Measurements from ENCODE around the gene MEGF9.

Gene MEGF9

GRCh38 chr9:120652934-120653333 is 61.3 kb downstream of the MEGF9 start:
- no peak for DNase-seq (ENCODE audit: low read depth in 1 of 2, low spot score in 1 of 2)
- no peaks in the 10 kb centered on the region for H3K27me3 ChIP-seq (ENCODE audit: insufficient read depth, poor library complexity, severe bottlenecking)
- no peak overlapping the region for H3K4me3 ChIP-seq (replicated peaks; ENCODE audit: insufficient read depth, low read length)
- no peak for TF ChIP-seq POLR2AphosphoS5 (IDR thresholded peaks at IDR 0.05; ENCODE audit: low read depth)
- TF ChIP-seq CTCF (IDR thresholded peaks at IDR 0.05; ENCODE audit: insufficient read depth, low read length) = no peak
- TF ChIP-seq SPI1 (IDR thresholded peaks at IDR 0.05; ENCODE audit: borderline replicate concordance, low read depth) = no peak
- no peak for TF ChIP-seq REST (IDR thresholded peaks at IDR 0.05; ENCODE audit: insufficient replicate concordance, low read depth)
- TF ChIP-seq GABPA (IDR thresholded peaks at IDR 0.05; ENCODE audit: low read depth) = no peak
- no peak overlapping the region for H3K27ac ChIP-seq (replicated peaks)

GRCh38 chr9:120650352-120650751 is 63.9 kb downstream of the MEGF9 start:
- Histone ChIP-seq H3K27ac (replicated peaks) (no peak overlapping the region), H3K4me3 (replicated peaks; ENCODE audit: insufficient read depth, low read length) (no peak overlapping the region), H3K27me3 (ENCODE audit: insufficient read depth, poor library complexity, severe bottlenecking) (no peaks in the 10 kb centered on the region)
- TF ChIP-seq REST (IDR thresholded peaks at IDR 0.05; ENCODE audit: insufficient replicate concordance, low read depth) = no peak
- TF ChIP-seq SPI1 (IDR thresholded peaks at IDR 0.05; ENCODE audit: borderline replicate concordance, low read depth) = peak; percentile 50; the same call in 1 of the 2 replicates
- peak in 1 of 2 experiments; percentile 60 for DNase-seq (ENCODE audit: low read depth in 1 of 2, low spot score in 1 of 2)

GRCh38 chr9:120648581-120649197 is 65.6 kb downstream of the MEGF9 start:
- TF ChIP-seq GABPA (IDR thresholded peaks at IDR 0.05; ENCODE audit: low read depth) = no peak
- Histone ChIP-seq H3K27me3 (ENCODE audit: insufficient read depth, poor library complexity, severe bottlenecking) (no peaks in the 10 kb centered on the region), H3K27ac (replicated peaks) (no peak overlapping the region), H3K4me3 (replicated peaks; ENCODE audit: insufficient read depth, low read length) (no peak overlapping the region)
- DNase-seq (ENCODE audit: low read depth in 1 of 2, low spot score in 1 of 2) = no peak

- no peak overlapping the region for H3K27ac ChIP-seq (replicated peaks)
- no peak for DNase-seq (ENCODE audit: low read depth in 1 of 2, low spot score in 1 of 2)
- TF ChIP-seq CTCF (IDR thresholded peaks at IDR 0.05; ENCODE audit: insufficient read depth, low read length) (no peak), SPI1 (IDR thresholded peaks at IDR 0.05; ENCODE audit: borderline replicate concordance, low read depth) (no peak), GABPA (IDR thresholded peaks at IDR 0.05; ENCODE audit: low read depth) (no peak), POLR2AphosphoS5 (IDR thresholded peaks at IDR 0.05; ENCODE audit: low read depth) (no peak), REST (IDR thresholded peaks at IDR 0.05; ENCODE audit: insufficient replicate concordance, low read depth) (no peak)
Observed at GRCh38 chr9:120646948-120647347, 67.3 kb downstream of the MEGF9 start.

More at GRCh38 chr9:120646948-120647347, 67.3 kb downstream of the MEGF9 start:
- no peaks in the 10 kb centered on the region for H3K27me3 ChIP-seq (ENCODE audit: insufficient read depth, poor library complexity, severe bottlenecking)
- no peak overlapping the region for H3K4me3 ChIP-seq (replicated peaks; ENCODE audit: insufficient read depth, low read length)

All from HL-60 (cell line).